Hematopoietic multipotent progenitor cell treated with erythropoietin and hydrocortisone succinate and interleukin-3 and kit ligand, for 17 days (in vitro differentiated cells): Measurements from ENCODE around the gene S100A9.
"Not testable (repeated sequence)": the region's sequence is repeated elsewhere in the genome, so short reads cannot be mapped to it uniquely, and the experiment has no call there.

ENCODE experiments used
- DNase-seq: peaks from one replicate; pipeline ENCODE4 v3.0.0-alpha.2; 2015; ENCODE audit warnings: low spot score

The S100A9 gene

DNA sequence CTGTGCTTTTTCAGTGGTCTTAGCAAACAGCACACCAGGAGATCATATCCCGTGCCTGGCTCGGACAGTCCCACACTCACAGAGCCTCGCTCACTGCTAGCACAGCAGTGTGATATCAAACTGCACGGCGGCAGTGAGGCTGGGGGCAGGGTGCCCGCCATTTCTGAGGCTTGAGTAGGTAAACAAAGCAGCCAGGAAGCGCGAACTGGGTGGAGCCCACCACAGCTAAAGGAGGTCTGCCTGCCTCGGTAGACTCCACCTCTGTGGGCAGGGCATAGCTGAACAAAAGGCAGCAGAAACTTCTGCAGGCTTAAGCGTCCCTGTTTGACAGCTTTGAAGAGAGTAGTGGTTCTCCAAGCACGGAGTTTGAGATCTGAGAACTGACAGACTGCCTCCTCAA lies 49.6 kb downstream of the S100A9 start:
- not testable (repeated sequence) for DNase-seq
